Smooth muscle cell (in vitro differentiated cells): Measurements from ENCODE around the gene GALNT13. TPM values are rescaled to one million over a fixed set of nuclear protein-coding genes. Genes with fewer than 3 reads are reported as not detected.

ENCODE experiments used
- DNase-seq: peaks from one replicate; lab custom pipeline; 2025; ENCODE audit not compliant: unreplicated experiment; lab: John Stamatoyannopoulos, UW
- H2AFZ ChIP-seq: fragments of 200-600 bp; sonication (generic); 2 replicates; pipeline ENCODE4 v1.6.0; 2016; ENCODE audit warnings: antibody characterized with exemption, low read depth, mild to moderate bottlenecking
- H3F3A ChIP-seq: fragments of 200-600 bp; sonication (generic); 2 replicates; pipeline ENCODE4 v1.6.0; 2017; ENCODE audit warnings: antibody characterized with exemption, low read depth
- H3K27ac ChIP-seq: fragments of 200-600 bp; sonication (generic); 2 replicates; pipeline ENCODE4 v1.5.1; 2016; ENCODE audit warnings: low read depth, mild to moderate bottlenecking
- H3K27me3 ChIP-seq: fragments of 200-600 bp; sonication (generic); 2 replicates; pipeline ENCODE4 v1.6.1; 2016; ENCODE audit warnings: low read depth, mild to moderate bottlenecking
- H3K36me3 ChIP-seq: fragments of 200-600 bp; sonication (generic); 2 replicates; pipeline ENCODE4 v1.5.1; 2016; ENCODE audit warnings: low read depth
- H3K4me1 ChIP-seq: fragments of 200-600 bp; sonication (generic); 2 replicates; pipeline ENCODE4 v1.5.1; 2016; ENCODE audit warnings: low read depth
- H3K4me2 ChIP-seq: fragments of 200-600 bp; sonication (generic); 2 replicates; pipeline ENCODE4 v1.6.0; 2016; ENCODE audit warnings: mild to moderate bottlenecking
- H3K4me3 ChIP-seq: fragments of 200-600 bp; sonication (generic); 2 replicates; pipeline ENCODE4 v1.5.1; 2016; ENCODE audit warnings: mild to moderate bottlenecking
- H3K79me2 ChIP-seq: fragments of 200-600 bp; sonication (generic); 2 replicates; pipeline ENCODE4 v1.6.0; 2016; ENCODE audit warnings: low read depth, mild to moderate bottlenecking
- H3K9ac ChIP-seq: fragments of 200-600 bp; sonication (generic); 2 replicates; pipeline ENCODE4 v1.6.0; 2016; ENCODE audit warnings: low read depth
- H3K9me3 ChIP-seq: fragments of 200-600 bp; sonication (generic); replicated peaks from 2 replicates; pipeline ENCODE4 v1.5.1; 2016; ENCODE audit warnings: low read depth
- H4K20me1 ChIP-seq: fragments of 200-600 bp; sonication (generic); 2 replicates; pipeline ENCODE4 v1.6.0; 2016; ENCODE audit warnings: low read depth
- WGBS: methylation state at CpG from one replicate; pipeline ENCODE4 v1.1.7; 2016; ENCODE audit warnings: low lambda C conversion rate; 5-methylcytosine and 5-hydroxymethylcytosine counted together
- polyA plus RNA-seq: library from polyadenylated mRNA; unstranded; fragments of >200 nt; fragmentation: Nextera tagmentation; extraction: Ambion mirVana; gene quantifications from 2 replicates; pipeline ENCODE4 v1.2.1, GENCODE V29; 2016
- total RNA-seq: library from RNA; depleted of rRNA; stranded (reverse); fragments of >200 nt; gene quantifications from 2 replicates; pipeline ENCODE4 v1.2.3, GENCODE V29; 2014
- TF ChIP-seq, protein P1 (sequence below): fragments of 200-600 bp; sonication (generic); IDR thresholded peaks from 2 replicates; pipeline ENCODE4 v1.5.1; 2017; ENCODE audit warnings: borderline replicate concordance, mild to moderate bottlenecking, antibody characterized with exemption; ENCODE audit not compliant: insufficient read depth, poor library complexity, severe bottlenecking

The GALNT13 gene
- total and polyA plus RNA-seq, 2 experiments from 2014 or later = 0.67 to 3.6 TPM

- H3K9me3 ChIP-seq = no peaks in the 10 kb centered on the region
- TF ChIP-seq, protein P1, sequence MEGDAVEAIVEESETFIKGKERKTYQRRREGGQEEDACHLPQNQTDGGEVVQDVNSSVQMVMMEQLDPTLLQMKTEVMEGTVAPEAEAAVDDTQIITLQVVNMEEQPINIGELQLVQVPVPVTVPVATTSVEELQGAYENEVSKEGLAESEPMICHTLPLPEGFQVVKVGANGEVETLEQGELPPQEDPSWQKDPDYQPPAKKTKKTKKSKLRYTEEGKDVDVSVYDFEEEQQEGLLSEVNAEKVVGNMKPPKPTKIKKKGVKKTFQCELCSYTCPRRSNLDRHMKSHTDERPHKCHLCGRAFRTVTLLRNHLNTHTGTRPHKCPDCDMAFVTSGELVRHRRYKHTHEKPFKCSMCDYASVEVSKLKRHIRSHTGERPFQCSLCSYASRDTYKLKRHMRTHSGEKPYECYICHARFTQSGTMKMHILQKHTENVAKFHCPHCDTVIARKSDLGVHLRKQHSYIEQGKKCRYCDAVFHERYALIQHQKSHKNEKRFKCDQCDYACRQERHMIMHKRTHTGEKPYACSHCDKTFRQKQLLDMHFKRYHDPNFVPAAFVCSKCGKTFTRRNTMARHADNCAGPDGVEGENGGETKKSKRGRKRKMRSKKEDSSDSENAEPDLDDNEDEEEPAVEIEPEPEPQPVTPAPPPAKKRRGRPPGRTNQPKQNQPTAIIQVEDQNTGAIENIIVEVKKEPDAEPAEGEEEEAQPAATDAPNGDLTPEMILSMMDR = no peak
- no peaks in the 10 kb centered on the region for H3K79me2 ChIP-seq
- no peaks in the 10 kb centered on the region for H3K36me3 ChIP-seq
- no peaks in the 10 kb centered on the region for H3F3A ChIP-seq
- no peak overlapping the region for H3K4me2 ChIP-seq
- no peaks in the 10 kb centered on the region for H3K4me1 ChIP-seq
- WGBS = 82% methylated on average over 3 of the region's 3 CpGs
- H2AFZ ChIP-seq = no peak overlapping the region
- H4K20me1 ChIP-seq = no peaks in the 10 kb centered on the region
- no peak for DNase-seq
- H3K4me3 ChIP-seq = no peak overlapping the region
- no peaks in the 10 kb centered on the region for H3K27me3 ChIP-seq
- no peak overlapping the region for H3K27ac ChIP-seq
- H3K9ac ChIP-seq = no peak overlapping the region
These were observed 262.1 kb downstream of the GALNT13 start for GRCh38 chr2:154133823-154134222.

DNA sequence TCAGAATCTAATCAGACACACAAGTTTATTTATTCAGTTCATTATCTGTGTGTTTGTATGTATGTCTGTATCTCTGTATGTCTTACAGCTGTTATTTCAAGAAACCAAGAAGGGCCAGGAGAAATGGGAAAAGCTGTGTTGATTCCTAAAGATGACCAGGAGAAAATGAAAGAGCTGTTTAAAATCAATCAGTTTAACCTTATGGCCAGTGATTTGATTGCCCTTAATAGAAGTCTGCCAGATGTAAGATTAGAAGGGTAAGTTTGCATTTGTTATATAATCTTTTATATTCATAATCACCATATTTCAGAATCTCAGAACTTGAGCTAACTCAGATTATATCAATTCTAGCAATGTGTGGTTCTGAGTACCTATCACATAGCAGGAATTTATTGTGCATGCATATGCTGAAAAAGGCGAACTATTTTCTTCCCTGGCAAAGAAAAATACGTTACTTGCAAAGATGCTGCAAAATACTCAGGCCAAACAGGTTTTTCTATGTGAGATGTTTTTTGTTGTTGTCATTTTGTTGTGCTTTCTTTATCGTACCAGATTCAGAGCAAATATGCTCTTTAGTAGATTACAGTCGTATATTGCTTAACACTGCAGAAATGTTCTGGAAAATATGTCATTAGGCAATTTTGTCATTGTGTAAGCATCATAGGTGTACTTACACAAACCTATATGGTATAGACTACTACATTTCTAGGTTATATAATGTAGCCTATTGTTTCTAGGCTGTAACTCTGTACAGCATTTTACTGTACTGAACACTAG is 268.7 kb downstream of the GALNT13 start:
- H3K9ac ChIP-seq = no peak overlapping the region
- H3K27ac ChIP-seq = no peak overlapping the region
- H3F3A ChIP-seq = peaks cover 5% of the 10 kb centered on the region
- 91% methylated on average over 4 of the region's 4 CpGs for WGBS
- TF ChIP-seq, protein P1 = no peak
- peaks cover 4% of the 10 kb centered on the region for H3K4me1 ChIP-seq
- H3K27me3 ChIP-seq = no peaks in the 10 kb centered on the region
- no peak overlapping the region for H2AFZ ChIP-seq
- H3K4me3 ChIP-seq = no peak overlapping the region
- no peaks in the 10 kb centered on the region for H3K9me3 ChIP-seq
- H4K20me1 ChIP-seq = no peaks in the 10 kb centered on the region
- H3K79me2 ChIP-seq = no peaks in the 10 kb centered on the region
- no peak overlapping the region for H3K4me2 ChIP-seq
- no peaks in the 10 kb centered on the region for H3K36me3 ChIP-seq
- no peak for DNase-seq

DNA sequence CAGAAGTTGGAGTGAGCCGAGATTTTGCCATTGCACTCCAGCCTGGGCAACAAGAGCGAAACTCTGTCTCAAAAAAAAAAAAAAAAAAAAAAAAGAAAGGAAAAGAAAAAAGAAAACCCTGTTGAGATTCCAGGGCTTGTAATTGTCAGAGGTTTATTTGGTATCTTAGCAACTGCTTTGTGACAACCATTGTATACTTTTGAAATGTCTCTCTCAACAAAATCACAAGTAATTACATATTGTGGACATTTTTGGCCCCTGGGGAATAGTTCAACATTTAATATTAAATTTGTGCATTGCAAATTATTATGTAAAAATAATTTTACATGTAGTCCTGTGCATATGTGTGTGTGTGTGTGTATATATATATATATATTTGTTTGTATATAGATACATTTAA is 270.8 kb downstream of the GALNT13 start:
- peaks cover 5% of the 10 kb centered on the region for H3F3A ChIP-seq
- H3K9ac ChIP-seq = no peak overlapping the region
- no peak overlapping the region for H3K27ac ChIP-seq
- 94% methylated on average over 2 of the region's 2 CpGs for WGBS
- no peak overlapping the region for H3K4me2 ChIP-seq
- H3K9me3 ChIP-seq = no peaks in the 10 kb centered on the region
- H3K27me3 ChIP-seq = no peaks in the 10 kb centered on the region
- DNase-seq = no peak
- no peaks in the 10 kb centered on the region for H4K20me1 ChIP-seq
- no peaks in the 10 kb centered on the region for H3K79me2 ChIP-seq
- H3K4me3 ChIP-seq = no peak overlapping the region
- H3K36me3 ChIP-seq = no peaks in the 10 kb centered on the region
- H3K4me1 ChIP-seq = peaks cover 4% of the 10 kb centered on the region
- no peak overlapping the region for H2AFZ ChIP-seq
- TF ChIP-seq, protein P1 = no peak

- no peaks in the 10 kb centered on the region for H3K27me3 ChIP-seq
- no peak overlapping the region for H2AFZ ChIP-seq
- DNase-seq = no peak
- H3K9ac ChIP-seq = peak overlapping the region; percentile 26
- peaks cover 4% of the 10 kb centered on the region for H3K4me1 ChIP-seq
- H3K4me3 ChIP-seq = no peak overlapping the region
- H3K36me3 ChIP-seq = no peaks in the 10 kb centered on the region
- TF ChIP-seq, protein P1 = no peak
- peaks cover 5% of the 10 kb centered on the region for H3F3A ChIP-seq
- H3K9me3 ChIP-seq = no peaks in the 10 kb centered on the region
- H3K4me2 ChIP-seq = no peak overlapping the region
- WGBS = 95% methylated on average over 4 of the region's 4 CpGs
- H3K27ac ChIP-seq = peak overlapping the region; percentile 89
- H3K79me2 ChIP-seq = no peaks in the 10 kb centered on the region
- H4K20me1 ChIP-seq = no peaks in the 10 kb centered on the region
These were observed 271.4 kb downstream of the GALNT13 start for GRCh38 chr2:154143105-154143504.
